GM12865 (cell line): ENCODE measurements around the gene C21orf58.

Experiments
- DNase-seq: peaks from one replicate; pipeline ENCODE4 v3.0.0; 2010; ENCODE audit warnings: low read depth
- H3K4me3 ChIP-seq: 2 replicates; pipeline ENCODE4 v1.5.1; 2011; ENCODE audit warnings: mild to moderate bottlenecking, low read depth, low read length, control low read depth
- CTCF ChIP-seq: IDR thresholded peaks from 2 replicates; pipeline ENCODE4 v1.5.1; 2011; ENCODE audit warnings: low read length, control low read depth, low read depth, inconsistent platforms; ENCODE audit not compliant: insufficient read depth; ENCODE audit errors: missing control alignments

The C21orf58 gene

DNA sequence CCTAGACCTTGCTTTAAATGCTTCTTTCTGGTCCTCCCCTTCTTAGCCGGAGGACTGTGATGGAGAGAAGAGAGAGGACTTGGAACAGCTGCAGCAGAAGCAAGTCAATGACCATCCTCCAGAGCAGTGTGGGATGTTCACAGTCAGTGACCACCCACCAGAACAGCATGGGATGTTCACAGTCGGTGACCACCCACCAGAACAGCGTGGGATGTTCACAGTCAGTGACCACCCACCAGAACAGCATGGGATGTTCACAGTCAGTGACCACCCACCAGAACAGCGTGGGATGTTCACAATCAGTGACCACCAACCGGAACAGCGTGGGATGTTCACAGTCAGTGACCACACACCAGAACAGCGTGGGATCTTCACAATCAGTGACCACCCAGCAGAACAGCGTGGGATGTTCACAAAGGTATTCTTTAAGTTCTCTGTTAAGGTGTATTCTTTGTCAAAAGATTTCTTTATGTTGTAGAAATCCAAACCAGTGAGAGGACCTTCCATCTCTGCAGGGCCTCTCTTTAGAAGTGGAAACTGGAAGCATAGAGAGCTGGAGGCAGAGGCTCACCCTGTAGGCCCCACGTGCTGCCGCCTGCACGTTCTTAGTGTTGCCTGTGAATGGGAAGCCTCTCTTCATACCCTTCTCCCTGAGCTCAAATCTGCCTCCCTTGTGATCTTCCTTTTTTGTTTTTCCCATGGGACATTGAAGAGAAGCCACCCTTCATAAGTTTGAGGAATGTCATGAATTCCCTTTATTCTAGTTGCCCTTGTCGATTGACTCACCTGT lies 10.9 kb upstream of the C21orf58 start:
- TF ChIP-seq CTCF, result no peak
- DNase-seq, result no peak
- no peak overlapping the region for H3K4me3 ChIP-seq

DNA sequence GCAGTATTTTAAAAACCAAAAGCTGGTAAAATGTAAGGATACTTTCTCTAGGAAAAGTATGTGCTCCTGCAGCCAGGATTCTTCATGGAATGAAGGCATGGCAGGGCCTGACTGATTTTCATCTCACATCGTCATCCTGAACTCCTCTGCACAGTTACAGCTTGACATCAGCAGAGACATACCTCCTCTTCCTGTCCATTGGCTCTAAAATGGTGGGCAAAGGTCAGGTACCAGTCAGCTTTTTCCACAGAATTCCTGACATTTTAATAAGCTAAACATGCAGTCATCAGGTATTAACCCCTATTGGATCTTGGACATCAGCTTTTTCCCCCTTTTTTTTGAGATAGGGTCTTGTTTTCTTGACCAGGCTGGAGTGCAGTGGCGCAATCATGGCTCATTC lies 6.1 kb upstream of the C21orf58 start:
- DNase-seq, result no peak
- H3K4me3 ChIP-seq, result no peak overlapping the region
- TF ChIP-seq CTCF, result no peak

GRCh38 chr21:46328151-46328550 lies 4.5 kb upstream of the C21orf58 start:
- DNase-seq, result no peak
- TF ChIP-seq CTCF, result no peak
- H3K4me3 ChIP-seq, result no peak overlapping the region

DNA sequence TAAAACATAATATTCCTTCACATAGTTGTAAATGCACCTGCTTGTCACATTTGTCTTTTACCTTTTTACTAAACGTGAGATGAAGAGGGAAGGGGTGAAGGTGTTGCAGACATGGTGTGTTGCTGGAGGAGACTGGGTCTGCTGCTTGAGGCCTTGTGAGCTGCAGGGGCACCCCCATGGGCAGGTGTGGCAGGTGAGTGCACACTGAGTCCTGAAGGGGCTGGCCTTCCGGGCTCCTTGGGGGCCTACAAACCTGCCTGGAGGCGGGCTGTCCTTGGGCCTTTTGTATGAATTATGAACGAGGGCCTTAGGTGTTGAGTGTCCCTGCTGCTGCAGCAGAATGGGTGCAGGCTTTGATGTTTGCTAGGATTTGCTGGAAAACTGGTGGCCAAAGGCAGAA lies 4.0 kb upstream of the C21orf58 start:
- no peak overlapping the region for H3K4me3 ChIP-seq
- TF ChIP-seq CTCF, result no peak
- no peak for DNase-seq

- TF ChIP-seq CTCF, result no peak
- no peak overlapping the region for H3K4me3 ChIP-seq
- DNase-seq, result no peak
These were observed 2.5 kb upstream of the C21orf58 start for GRCh38 chr21:46326110-46326703.

DNA sequence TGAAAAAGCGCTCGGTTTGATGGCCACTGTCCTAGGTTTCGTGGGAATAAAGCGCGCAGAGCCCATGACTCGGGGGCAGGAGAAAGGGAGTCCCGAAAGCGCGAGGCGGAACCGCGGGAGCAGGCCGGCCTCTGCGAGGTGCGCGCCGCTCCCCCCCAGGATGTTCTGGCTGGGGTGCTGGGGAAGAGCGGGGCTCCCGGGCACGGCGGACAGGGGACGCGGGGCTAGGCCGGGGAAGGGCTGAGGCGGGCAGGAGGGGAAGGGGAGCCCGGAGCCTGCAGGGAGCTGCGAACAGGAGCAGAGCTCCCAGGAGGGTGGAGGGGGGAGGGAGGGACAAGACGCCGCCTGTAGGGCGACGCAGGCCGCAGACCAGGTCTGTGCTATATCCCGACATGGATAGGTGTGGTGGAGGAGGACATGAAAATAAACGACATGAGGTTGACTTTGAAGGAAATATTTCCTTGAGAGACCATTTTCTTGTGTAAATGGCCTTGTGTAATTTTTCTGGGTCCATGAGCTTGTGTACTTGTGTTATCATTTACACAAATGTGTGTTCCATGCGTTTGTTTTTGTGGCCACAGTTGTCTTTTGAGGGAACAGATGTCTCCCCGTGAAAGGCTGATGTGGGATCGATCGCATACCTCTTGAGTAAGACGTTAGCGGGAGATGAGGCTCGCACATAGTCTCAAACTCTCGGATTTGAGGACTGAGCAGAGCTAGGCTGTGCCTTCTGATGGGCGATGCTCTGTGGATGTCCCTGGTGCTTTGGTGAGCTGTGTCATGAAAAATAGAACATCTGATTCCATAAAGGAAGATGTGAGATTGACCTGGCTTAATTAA lies 1.6 kb upstream of the C21orf58 start:
- peak; percentile 64 for DNase-seq
- TF ChIP-seq CTCF, result peak; percentile 23
- H3K4me3 ChIP-seq, result peak overlapping the region; percentile 73
